T-helper 17 cell (primary cell): ENCODE data around the gene ABL2. TPM values are rescaled to one million over a fixed set of nuclear protein-coding genes. Genes with fewer than 3 reads are reported as not detected.

Experiments used
- ATAC-seq: fragments of 150-1000 bp; cut with Tn5 transposase; 2 replicates; pipeline ENCODE4 v1.10.0; 2021; ENCODE audit warnings: mild to moderate bottlenecking, moderate library complexity
- DNase-seq, 3 donors: peaks; one replicate each; pipeline versions ENCODE4 v3.0.0 to v3.0.0-alpha.2; 2020 to 2021
- H3K9me3 ChIP-seq: one replicate; pipeline ENCODE4 v1.7.0; 2013; ENCODE audit warnings: low read length, mild to moderate bottlenecking; ENCODE audit not compliant: control insufficient read depth, poor library complexity, severe bottlenecking
- H3K27ac Mint-ChIP-seq: one replicate; pipeline ENCODE4 v1.8.0; 2022; ENCODE audit warnings: mild to moderate bottlenecking, moderate library complexity, mixed read lengths
- H3K27me3 Mint-ChIP-seq: one replicate; pipeline ENCODE4 v1.8.0; 2022; ENCODE audit warnings: mixed read lengths
- H3K36me3 Mint-ChIP-seq: one replicate; pipeline ENCODE4 v1.8.0; 2022; ENCODE audit warnings: low read depth, mixed read lengths
- H3K4me1 Mint-ChIP-seq: one replicate; pipeline ENCODE4 v1.8.0; 2022; ENCODE audit warnings: mild to moderate bottlenecking, mixed read lengths
- H3K4me3 Mint-ChIP-seq: one replicate; pipeline ENCODE4 v1.8.0; 2022; ENCODE audit warnings: mild to moderate bottlenecking, moderate library complexity, mixed read lengths
- total RNA-seq, 4 donors: library from RNA in 2 of 4; stranded (reverse) in 2 of 4; gene quantifications; one replicate each; pipeline ENCODE4 v1.2.3 and lab custom pipeline; 2022 to 2026

The ABL2 gene
- total RNA-seq, 2 donors from 2014 or later: 12.5 to 15.3 TPM

- H3K9me3 ChIP-seq: no peaks in the 10 kb centered on the region
- DNase-seq: no peak
- Mint-ChIP-seq H3K27me3 (no peaks in the 10 kb centered on the region), H3K27ac (peak overlapping the region; percentile 97), H3K4me3 (peak overlapping the region; percentile 98), H3K36me3 (no peaks in the 10 kb centered on the region), H3K4me1 (peaks cover 20% of the 10 kb centered on the region)
- ATAC-seq: no peak
These were observed 145.9 kb downstream of the ABL2 start for GRCh38 chr1:179083533-179083932.

DNA sequence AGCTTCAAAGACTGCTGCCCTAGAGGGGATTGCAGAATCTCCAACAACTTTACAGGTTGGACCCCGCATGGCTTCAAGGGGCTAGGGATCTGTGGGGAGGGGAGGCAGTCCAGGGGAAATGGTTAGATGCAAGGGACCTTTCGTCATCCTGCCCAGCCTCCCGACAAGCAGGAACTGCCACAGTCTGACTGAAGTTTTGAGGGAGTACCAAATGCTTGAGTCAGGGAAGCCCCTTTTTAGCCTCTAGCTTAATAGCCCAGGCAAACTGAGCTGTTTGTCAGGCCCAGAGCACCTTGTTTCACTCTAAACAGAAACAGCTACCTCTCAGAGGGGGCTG is 146.5 kb downstream of the ABL2 start:
- no peaks in the 10 kb centered on the region for H3K36me3 Mint-ChIP-seq
- DNase-seq (peak in 1 of 3 donors; percentile 21), ATAC-seq (peak; percentile 8)
- peak overlapping the region; percentile 97 for H3K27ac Mint-ChIP-seq
- H3K4me1 Mint-ChIP-seq: peaks cover 20% of the 10 kb centered on the region
- no peaks in the 10 kb centered on the region for H3K27me3 Mint-ChIP-seq
- peak overlapping the region; percentile 98 for H3K4me3 Mint-ChIP-seq
- H3K9me3 ChIP-seq: no peaks in the 10 kb centered on the region

DNA sequence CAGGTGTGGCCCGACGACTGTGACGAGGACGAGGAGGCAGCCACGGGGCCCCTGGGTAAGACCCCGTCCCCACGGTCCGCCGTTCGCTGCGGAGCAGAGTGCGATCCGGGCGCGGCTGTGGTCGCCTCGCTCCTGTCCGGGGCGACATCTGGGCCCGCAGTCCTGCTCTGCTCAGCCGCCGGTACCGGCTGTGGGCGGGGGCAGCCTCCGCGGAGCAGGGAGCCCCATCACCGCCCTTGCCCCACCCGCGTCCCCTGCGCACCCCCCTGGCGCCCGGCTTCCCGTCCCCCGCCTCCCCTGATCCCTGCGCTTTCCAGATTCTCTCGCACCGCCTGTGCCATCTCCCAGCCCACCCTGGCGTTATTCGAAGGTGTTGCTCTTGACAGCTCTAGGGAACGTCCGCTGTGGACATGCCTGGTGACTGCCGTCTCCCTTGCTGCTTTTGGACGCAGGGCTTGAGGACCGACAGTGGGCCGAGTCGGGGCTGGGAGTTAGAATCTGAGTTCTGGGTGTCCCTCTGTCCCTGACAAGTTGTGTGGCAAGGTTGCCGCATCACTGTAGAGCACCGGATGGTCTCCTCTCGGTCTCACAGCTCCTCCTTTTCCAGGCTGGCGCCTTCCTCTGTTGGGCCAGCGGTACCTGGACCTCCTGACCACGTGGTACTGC is 147.0 kb downstream of the ABL2 start:
- DNase-seq (peak; percentile 25 to 41 (median 26)), ATAC-seq (peak; percentile 28)
- Mint-ChIP-seq H3K27ac (peak overlapping the region; percentile 97), H3K36me3 (no peaks in the 10 kb centered on the region), H3K27me3 (no peaks in the 10 kb centered on the region), H3K4me1 (peaks cover 20% of the 10 kb centered on the region), H3K4me3 (peak overlapping the region; percentile 98)
- no peaks in the 10 kb centered on the region for H3K9me3 ChIP-seq

DNA sequence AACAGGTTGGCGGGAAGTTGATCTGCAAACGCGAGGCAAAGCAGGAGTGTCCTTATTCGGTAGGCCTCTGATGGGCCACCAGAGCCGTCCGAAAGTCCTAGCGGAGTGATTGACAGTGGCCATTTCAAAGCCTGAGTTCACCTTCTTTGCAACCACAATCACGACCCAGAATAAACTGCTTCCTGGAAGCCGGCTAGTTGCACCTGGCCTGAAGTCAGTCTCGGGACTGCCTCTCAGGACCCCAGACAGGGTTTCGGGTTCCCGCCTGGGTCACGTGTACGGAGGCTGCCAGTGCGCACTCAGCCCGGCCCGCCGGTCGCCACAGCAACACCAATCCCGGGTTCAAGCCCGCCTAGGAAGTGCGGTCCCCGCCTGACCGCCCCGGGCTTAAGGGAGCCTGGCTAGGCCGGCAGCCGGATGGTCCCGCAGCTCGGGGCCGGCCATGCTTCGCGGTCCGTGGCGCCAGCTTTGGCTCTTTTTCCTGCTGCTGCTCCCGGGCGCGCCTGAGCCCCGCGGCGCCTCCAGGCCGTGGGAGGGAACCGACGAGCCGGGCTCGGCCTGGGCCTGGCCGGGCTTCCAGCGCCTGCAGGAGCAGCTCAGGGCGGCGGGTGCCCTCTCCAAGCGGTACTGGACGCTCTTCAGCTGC is 147.7 kb downstream of the ABL2 start, which contains the start of gene TOR3A:
TSS of gene TOR3A (plus strand) at position 384 of the 646 bp plus-strand sequence. CDS start at position 443, 59 bp downstream.
- Mint-ChIP-seq H3K36me3 (no peaks in the 10 kb centered on the region), H3K27me3 (no peaks in the 10 kb centered on the region), H3K4me1 (peaks cover 20% of the 10 kb centered on the region), H3K4me3 (peak within 1 kb of the TSS; percentile 98), H3K27ac (peak within 1 kb of the TSS; percentile 97)
- ATAC-seq (peak; percentile 77), DNase-seq (peak; percentile 56 to 67 (median 63))
- H3K9me3 ChIP-seq: no peaks in the 10 kb centered on the region

- DNase-seq (peak in 2 of 3 donors; percentile 33 to 57), ATAC-seq (peak; percentile 54)
- Mint-ChIP-seq H3K27me3 (no peaks in the 10 kb centered on the region), H3K36me3 (no peaks in the 10 kb centered on the region), H3K4me1 (peaks cover 18% of the 10 kb centered on the region), H3K4me3 (peak overlapping the region; percentile 98), H3K27ac (peak overlapping the region; percentile 97)
- no peaks in the 10 kb centered on the region for H3K9me3 ChIP-seq
These were observed 148.4 kb downstream of the ABL2 start for GRCh38 chr1:179080866-179081686.

DNA sequence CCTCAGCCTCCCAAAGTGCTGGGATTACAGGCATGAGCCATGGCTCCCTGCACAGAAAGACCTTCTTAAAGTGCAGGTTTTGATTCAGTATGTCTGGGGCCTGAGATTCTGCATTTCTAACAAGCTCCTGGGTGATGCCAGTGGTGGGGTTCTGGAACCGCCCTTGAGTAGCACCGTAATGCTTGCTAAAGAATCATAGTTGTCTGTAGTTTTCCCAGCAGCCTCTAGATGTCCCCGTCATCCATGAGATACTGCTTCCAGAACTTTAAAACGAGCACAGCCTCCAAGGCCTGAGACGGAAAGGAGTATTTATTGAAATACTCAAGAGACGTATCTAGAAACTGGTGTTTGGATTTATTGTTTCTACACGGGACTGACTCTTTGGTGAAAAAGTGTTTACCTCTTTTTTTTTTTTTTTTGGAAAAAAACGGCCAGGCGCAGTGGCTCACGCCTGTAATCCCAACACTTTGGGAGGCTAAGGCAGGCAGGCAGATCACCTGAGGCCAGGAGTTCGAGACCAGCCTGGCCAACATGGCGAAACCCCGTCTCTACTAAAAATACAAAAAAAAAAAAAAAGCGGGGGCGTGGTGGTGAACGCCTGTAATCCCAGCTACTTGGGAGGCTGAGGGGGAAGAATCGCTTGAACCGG is 150.2 kb downstream of the ABL2 start:
- ATAC-seq (peak; percentile 35), DNase-seq (peak in 2 of 3 donors; percentile 17 to 30)
- no peaks in the 10 kb centered on the region for H3K9me3 ChIP-seq
- Mint-ChIP-seq H3K27me3 (no peaks in the 10 kb centered on the region), H3K4me1 (peaks cover 18% of the 10 kb centered on the region), H3K27ac (peak overlapping the region; percentile 53), H3K4me3 (no peak overlapping the region), H3K36me3 (no peaks in the 10 kb centered on the region)

- Mint-ChIP-seq H3K4me3 (no peak overlapping the region), H3K27ac (no peak overlapping the region), H3K36me3 (peaks cover 3% of the 10 kb centered on the region), H3K27me3 (no peaks in the 10 kb centered on the region), H3K4me1 (peaks cover 10% of the 10 kb centered on the region)
- H3K9me3 ChIP-seq: no peaks in the 10 kb centered on the region
- DNase-seq (no peak), ATAC-seq (no peak)
These were observed 152.1 kb downstream of the ABL2 start for GRCh38 chr1:179077396-179077795.

DNA sequence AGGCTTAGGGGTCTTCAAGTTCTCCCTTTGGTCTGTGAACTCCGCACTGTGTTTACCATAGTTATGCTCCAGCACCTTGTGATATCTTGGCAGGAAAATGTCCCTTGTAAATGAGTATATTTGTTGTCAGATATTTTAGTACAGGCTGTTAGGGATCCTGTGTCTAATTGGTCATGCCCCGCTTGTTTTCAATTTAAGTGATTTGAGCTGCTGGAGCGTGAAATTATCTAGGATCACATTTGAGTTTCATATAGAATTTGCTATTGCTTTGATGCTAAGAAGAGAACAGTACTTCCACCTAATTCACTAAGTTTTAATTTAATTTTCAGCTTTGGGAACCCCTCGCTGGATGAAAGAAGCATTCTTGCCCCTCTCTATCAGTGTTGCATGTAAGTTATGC is 163.0 kb downstream of the ABL2 start:
- ATAC-seq (no peak), DNase-seq (no peak)
- no peaks in the 10 kb centered on the region for H3K27me3 Mint-ChIP-seq
- H3K4me1 Mint-ChIP-seq: no peaks in the 10 kb centered on the region
- no peak overlapping the region for H3K27ac Mint-ChIP-seq
- H3K36me3 Mint-ChIP-seq: peaks cover 2% of the 10 kb centered on the region
- no peaks in the 10 kb centered on the region for H3K9me3 ChIP-seq
- no peak overlapping the region for H3K4me3 Mint-ChIP-seq

DNA sequence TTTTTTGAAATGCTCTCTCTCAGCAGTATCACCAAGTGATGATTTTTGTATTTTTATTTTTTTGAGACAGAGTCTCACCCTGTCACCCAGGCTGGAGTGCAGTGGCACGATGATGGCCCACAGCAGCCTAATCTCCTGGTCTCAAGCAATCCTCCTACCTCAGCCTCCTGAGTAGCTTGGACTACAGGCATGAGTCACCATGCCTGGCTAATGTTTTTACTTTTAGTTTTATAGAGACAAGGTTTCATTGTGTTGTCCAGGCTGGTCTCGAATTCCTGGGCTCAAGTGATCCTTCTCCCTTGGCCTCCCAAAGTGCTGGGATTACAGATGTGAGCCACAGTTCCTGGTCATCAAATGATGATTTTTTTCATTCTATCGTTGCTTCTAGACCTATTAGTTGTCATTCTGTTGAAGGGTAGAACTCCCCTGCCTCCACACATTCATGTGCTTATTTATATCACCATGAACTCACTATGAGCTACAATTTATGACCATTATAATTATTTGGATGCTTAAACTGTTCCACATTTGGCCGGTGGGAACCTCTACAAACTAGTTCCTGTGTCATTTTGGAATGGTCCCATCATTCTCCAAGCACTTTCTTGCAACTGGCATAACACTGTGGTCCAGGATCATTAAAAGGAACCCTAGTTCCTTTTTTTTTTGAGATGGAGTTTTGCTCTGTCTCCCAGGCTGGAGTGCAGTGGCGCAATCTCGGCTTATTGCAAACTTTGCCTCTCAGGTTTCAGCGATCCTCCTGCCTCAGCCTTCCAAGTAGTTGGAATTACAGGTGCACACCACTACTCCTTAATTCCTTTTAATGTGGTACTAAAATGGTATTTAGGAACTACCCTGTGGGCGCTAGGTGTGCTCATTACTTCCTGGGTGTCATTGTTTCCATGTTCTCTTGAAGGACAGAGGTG is 167.9 kb downstream of the ABL2 start:
- no peak for ATAC-seq
- H3K9me3 ChIP-seq: no peaks in the 10 kb centered on the region
- H3K27ac Mint-ChIP-seq: no peak overlapping the region
- DNase-seq: no peak
- H3K27me3 Mint-ChIP-seq: no peaks in the 10 kb centered on the region
- no peak overlapping the region for H3K4me3 Mint-ChIP-seq
- H3K4me1 Mint-ChIP-seq: peaks cover 9% of the 10 kb centered on the region
- H3K36me3 Mint-ChIP-seq: peaks cover 9% of the 10 kb centered on the region

DNA sequence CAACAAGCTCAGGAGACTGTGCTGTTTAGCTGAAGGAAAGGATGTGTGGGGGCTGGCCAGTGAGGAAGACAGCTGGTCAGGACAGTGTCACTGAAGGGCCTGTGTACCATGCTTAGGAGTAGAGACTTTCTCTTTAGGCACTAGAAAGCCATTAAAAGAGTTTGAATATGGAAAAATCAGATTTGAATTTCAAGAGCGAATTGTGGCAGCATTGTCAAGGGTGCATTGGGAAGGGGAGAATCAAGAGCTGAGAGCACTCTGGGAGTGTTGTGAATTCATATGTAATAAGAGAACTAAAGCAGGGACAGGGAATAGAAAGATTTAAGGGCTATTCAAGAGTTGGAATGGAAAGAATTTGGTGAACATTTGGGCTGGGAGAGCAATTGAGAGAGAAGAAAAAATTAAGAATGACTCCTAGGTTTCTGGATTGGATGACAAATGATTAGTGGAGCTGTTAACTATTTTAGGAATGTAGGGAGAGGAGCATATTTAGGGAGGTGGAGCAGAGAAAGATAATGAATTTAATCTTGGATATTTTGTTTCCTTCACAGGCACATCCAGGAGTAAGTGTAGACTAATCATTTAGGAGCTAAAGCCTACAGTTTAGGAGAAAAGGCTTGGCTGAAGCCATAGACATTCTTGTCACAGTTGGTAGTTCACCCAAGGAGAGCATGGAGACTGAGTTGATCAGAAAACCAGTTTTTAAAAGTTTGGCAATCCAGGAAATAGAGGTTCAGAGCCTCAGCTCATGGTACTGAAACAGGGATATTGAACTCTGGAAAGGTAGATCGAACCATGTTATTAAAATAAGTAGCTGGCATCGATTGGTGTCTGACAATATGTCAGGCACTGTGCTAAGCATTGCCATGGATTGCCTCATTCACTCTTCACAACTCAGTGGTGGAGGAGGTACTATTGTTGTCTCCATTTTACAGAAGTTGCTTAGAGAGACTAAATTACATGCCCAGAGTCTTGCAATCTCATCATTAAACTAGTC is 170.7 kb downstream of the ABL2 start:
- Mint-ChIP-seq H3K27me3 (no peaks in the 10 kb centered on the region), H3K4me1 (peaks cover 12% of the 10 kb centered on the region), H3K4me3 (no peak overlapping the region), H3K36me3 (peaks cover 9% of the 10 kb centered on the region), H3K27ac (peak overlapping the region; percentile 71)
- DNase-seq (no peak), ATAC-seq (no peak)
- no peaks in the 10 kb centered on the region for H3K9me3 ChIP-seq

DNA sequence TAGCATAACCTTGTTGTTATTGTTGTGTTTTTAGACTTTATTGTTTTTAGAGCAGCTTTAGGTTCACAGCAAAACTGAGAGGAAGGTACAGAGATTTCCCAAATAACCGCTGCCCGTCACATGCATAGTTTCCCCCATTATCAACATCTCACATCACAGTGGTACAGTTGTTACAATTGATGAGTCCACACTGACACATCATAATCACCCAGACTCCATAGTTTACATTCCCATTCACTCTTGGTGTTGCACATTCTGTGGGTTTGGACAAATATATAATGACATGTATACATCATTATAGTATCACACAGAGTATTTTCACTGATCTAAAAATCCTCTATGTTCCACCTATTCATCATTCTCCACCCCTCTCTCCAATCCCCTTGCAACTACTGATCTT is 173.5 kb downstream of the ABL2 start:
- DNase-seq: no peak
- ATAC-seq: no peak
- Mint-ChIP-seq H3K27ac (no peak overlapping the region), H3K36me3 (peaks cover 9% of the 10 kb centered on the region), H3K4me3 (no peak overlapping the region), H3K27me3 (no peaks in the 10 kb centered on the region), H3K4me1 (peaks cover 12% of the 10 kb centered on the region)
- no peaks in the 10 kb centered on the region for H3K9me3 ChIP-seq
